ENCODE measurements around the gene C9orf43. TPM values are rescaled to one million over a fixed set of nuclear protein-coding genes. Genes with fewer than 3 reads are reported as not detected.

C9orf43 gene
- total RNA-seq, 5 donors from 2014 or later (not counting 1 experiment from before 2014, with no cell fraction given), result 0.28 to 1.1 (median 0.82) TPM

- Mint-ChIP-seq H3K4me1 (no peaks in the 10 kb centered on the region), H3K36me3 (peaks cover 56% of the 10 kb centered on the region), H3K27ac (no peak overlapping the region), H3K4me3 (no peak overlapping the region), H3K9me3 (no peaks in the 10 kb centered on the region), H3K27me3 (no peaks in the 10 kb centered on the region)
- no peak for ATAC-seq (replicated peaks in 1 of 4)
- Histone ChIP-seq H3K4me1 (ENCODE audit: control insufficient read depth in 1 of 2, extremely low read depth in 1 of 2, insufficient read depth in 2 of 2, low read length in 2 of 2) (no peaks in the 10 kb centered on the region), H3K27me3 (replicated peaks in 1 of 2; ENCODE audit: control insufficient read depth in 2 of 2, extremely low read depth in 1 of 2, insufficient read depth in 2 of 2, low read length in 1 of 2) (no peaks in the 10 kb centered on the region), H3K4me3 (ENCODE audit: control insufficient read depth in 1 of 2, extremely low read depth in 1 of 2, low read length in 1 of 2) (no peak overlapping the region), H3K9me3 (no peaks in the 10 kb centered on the region), H3K27ac (ENCODE audit: low read length) (no peak overlapping the region), H3K36me3 (ENCODE audit: control insufficient read depth in 2 of 2, extremely low read depth in 1 of 2, insufficient read depth in 1 of 2, low read length in 1 of 2) (peaks cover 25 to 55% of the 10 kb centered on the region in 2 donors)
- 98% methylated on average over 6 of the region's 11 CpGs for WGBS (ENCODE audit: insufficient coverage)
- CTCF ChIA-PET, result no interaction called here
- DNase-seq, result no peak
- POLR2A ChIA-PET, result no interaction called here
These were observed 21.1 kb upstream of the C9orf43 start for GRCh38 chr9:113389451-113389850.

GRCh38 chr9:113390192-113390960 lies 20.2 kb upstream of the C9orf43 start:
- Mint-ChIP-seq H3K9me3 (no peaks in the 10 kb centered on the region), H3K27me3 (no peaks in the 10 kb centered on the region), H3K36me3 (peaks cover 61% of the 10 kb centered on the region), H3K27ac (no peak overlapping the region), H3K4me3 (no peak overlapping the region), H3K4me1 (peaks cover under 1 to 3% (median under 1%) of the 10 kb centered on the region in 3 donors)
- Histone ChIP-seq H3K9me3 (no peaks in the 10 kb centered on the region), H3K27ac (ENCODE audit: low read length) (no peak overlapping the region), H3K36me3 (ENCODE audit: control insufficient read depth in 2 of 2, extremely low read depth in 1 of 2, insufficient read depth in 1 of 2, low read length in 1 of 2) (peaks cover 25 to 55% of the 10 kb centered on the region in 2 donors), H3K27me3 (replicated peaks in 1 of 2; ENCODE audit: control insufficient read depth in 2 of 2, extremely low read depth in 1 of 2, insufficient read depth in 2 of 2, low read length in 1 of 2) (no peaks in the 10 kb centered on the region), H3K4me1 (ENCODE audit: control insufficient read depth in 1 of 2, extremely low read depth in 1 of 2, insufficient read depth in 2 of 2, low read length in 2 of 2) (no peaks in the 10 kb centered on the region), H3K4me3 (ENCODE audit: control insufficient read depth in 1 of 2, extremely low read depth in 1 of 2, low read length in 1 of 2) (no peak overlapping the region)
- DNase-seq (no peak), ATAC-seq (replicated peaks in 1 of 4) (no peak)
- CTCF ChIA-PET, result interaction anchor here in 1 of 2 donors (0.5 kb wide), 1 partner anchor 239 kb away, joined by 3 read pairs; no protein-coding TSS in a partner anchor
- POLR2A ChIA-PET, result interaction anchor here in 1 of 2 donors (0.6 kb wide), 1 partner anchor 134 kb away, joined by 4 read pairs; no protein-coding TSS in a partner anchor
- 94% methylated on average over 11 of the region's 17 CpGs for whole genome bisulfite sequencing (ENCODE audit: insufficient coverage)

- H3K4me1 ChIP-seq (ENCODE audit: control insufficient read depth in 1 of 2, extremely low read depth in 1 of 2, insufficient read depth in 2 of 2, low read length in 2 of 2), result no peaks in the 10 kb centered on the region
- Mint-ChIP-seq H3K36me3 (peaks cover 60% of the 10 kb centered on the region), H3K9me3 (no peaks in the 10 kb centered on the region), H3K4me3 (no peak overlapping the region), H3K4me1 (peaks cover 5 to 10% (median 7%) of the 10 kb centered on the region in 3 donors), H3K27me3 (no peaks in the 10 kb centered on the region), H3K27ac (no peak overlapping the region)
- H3K27ac ChIP-seq (ENCODE audit: low read length), result no peak overlapping the region
- no peaks in the 10 kb centered on the region for H3K27me3 ChIP-seq (replicated peaks in 1 of 2; ENCODE audit: control insufficient read depth in 2 of 2, extremely low read depth in 1 of 2, insufficient read depth in 2 of 2, low read length in 1 of 2)
- H3K4me3 ChIP-seq (ENCODE audit: control insufficient read depth in 1 of 2, extremely low read depth in 1 of 2, low read length in 1 of 2), result no peak overlapping the region
- ChIA-PET CTCF (interaction anchor here in 1 of 2 donors (0.6 kb wide), 1 partner anchor 119 kb away, joined by 3 read pairs; no protein-coding TSS in a partner anchor), POLR2A (interaction anchor here in 1 of 2 donors (0.6 kb wide), 1 partner anchor 141 kb away, joined by 5 read pairs; no protein-coding TSS in a partner anchor)
- WGBS (ENCODE audit: insufficient coverage), result 100% methylated on average over 2 of the region's 7 CpGs
- ATAC-seq (replicated peaks in 1 of 4) (no peak), DNase-seq (no peak)
- peaks cover 23 to 54% of the 10 kb centered on the region in 2 donors for H3K36me3 ChIP-seq (ENCODE audit: control insufficient read depth in 2 of 2, extremely low read depth in 1 of 2, insufficient read depth in 1 of 2, low read length in 1 of 2)
- H3K9me3 ChIP-seq, result no peaks in the 10 kb centered on the region
These were observed 18.6 kb upstream of the C9orf43 start for GRCh38 chr9:113391917-113392316.

- H3K9me3 ChIP-seq, result no peaks in the 10 kb centered on the region
- Mint-ChIP-seq H3K27me3 (no peaks in the 10 kb centered on the region), H3K27ac (no peak overlapping the region), H3K4me1 (peaks cover 5 to 12% (median 10%) of the 10 kb centered on the region in 3 donors), H3K9me3 (no peaks in the 10 kb centered on the region), H3K36me3 (peaks cover 46% of the 10 kb centered on the region), H3K4me3 (no peak overlapping the region)
- no peaks in the 10 kb centered on the region for H3K27me3 ChIP-seq (replicated peaks in 1 of 2; ENCODE audit: control insufficient read depth in 2 of 2, extremely low read depth in 1 of 2, insufficient read depth in 2 of 2, low read length in 1 of 2)
- CTCF ChIA-PET, result interaction anchor here in 1 of 2 donors (0.5 kb wide), 1 partner anchor 268 kb away, joined by 3 read pairs; no protein-coding TSS in a partner anchor
- H3K4me3 ChIP-seq (ENCODE audit: control insufficient read depth in 1 of 2, extremely low read depth in 1 of 2, low read length in 1 of 2), result no peak overlapping the region
- ATAC-seq (replicated peaks in 1 of 4) (no peak), DNase-seq (no peak)
- 100% methylated on average over 2 of the region's 7 CpGs for WGBS (ENCODE audit: insufficient coverage)
- no peak overlapping the region for H3K27ac ChIP-seq (ENCODE audit: low read length)
- H3K4me1 ChIP-seq (ENCODE audit: control insufficient read depth in 1 of 2, extremely low read depth in 1 of 2, insufficient read depth in 2 of 2, low read length in 2 of 2), result no peaks in the 10 kb centered on the region
- POLR2A ChIA-PET, result interaction anchor here in 1 of 2 donors (0.6 to 0.7 kb wide), 2 partner anchors 8 to 63 kb away, joined by 3 to 9 read pairs; partner anchors contain the start of gene ALAD
- peaks cover 10 to 41% of the 10 kb centered on the region in 2 donors for H3K36me3 ChIP-seq (ENCODE audit: control insufficient read depth in 2 of 2, extremely low read depth in 1 of 2, insufficient read depth in 1 of 2, low read length in 1 of 2)
These were observed 17.3 kb upstream of the C9orf43 start for GRCh38 chr9:113393281-113393680.

GRCh38 chr9:113395000-113395861 lies 15.3 kb upstream of the C9orf43 start:
- Mint-ChIP-seq H3K4me1 (peaks cover 19 to 25% (median 23%) of the 10 kb centered on the region in 3 donors), H3K36me3 (peaks cover 35% of the 10 kb centered on the region), H3K27me3 (no peaks in the 10 kb centered on the region), H3K27ac (no peak overlapping the region), H3K4me3 (no peak overlapping the region), H3K9me3 (no peaks in the 10 kb centered on the region)
- peaks cover 0 to 24% of the 10 kb centered on the region in 2 donors for H3K36me3 ChIP-seq (ENCODE audit: control insufficient read depth in 2 of 2, extremely low read depth in 1 of 2, insufficient read depth in 1 of 2, low read length in 1 of 2)
- no peak overlapping the region for H3K27ac ChIP-seq (ENCODE audit: low read length)
- no peak overlapping the region for H3K4me3 ChIP-seq (ENCODE audit: control insufficient read depth in 1 of 2, extremely low read depth in 1 of 2, low read length in 1 of 2)
- no peaks in the 10 kb centered on the region for H3K9me3 ChIP-seq
- DNase-seq, result no peak
- ChIA-PET CTCF (no interaction called here), POLR2A (interaction anchor here in 1 of 2 donors (0.6 kb wide), 1 partner anchor 203 kb away, joined by 3 read pairs; no protein-coding TSS in a partner anchor)
- no peaks in the 10 kb centered on the region for H3K27me3 ChIP-seq (replicated peaks in 1 of 2; ENCODE audit: control insufficient read depth in 2 of 2, extremely low read depth in 1 of 2, insufficient read depth in 2 of 2, low read length in 1 of 2)
- WGBS (ENCODE audit: insufficient coverage), result 92% methylated on average over 6 of the region's 9 CpGs
- ATAC-seq (replicated peaks in 1 of 4), result no peak
- peaks cover 2 to 11% of the 10 kb centered on the region in 2 experiments for H3K4me1 ChIP-seq (ENCODE audit: control insufficient read depth in 1 of 2, extremely low read depth in 1 of 2, insufficient read depth in 2 of 2, low read length in 2 of 2)

- WGBS (ENCODE audit: insufficient coverage), result no CpG with 5 or more reads among the region's 3 CpGs
- no peak for ATAC-seq (replicated peaks in 1 of 4)
- POLR2A ChIA-PET, result interaction anchor here (0.6 kb wide), 2 partner anchors 18 to 21 kb away, joined by 3 to 5 read pairs; no protein-coding TSS in a partner anchor
These were observed 13.3 kb upstream of the C9orf43 start for GRCh38 chr9:113397203-113397631.

More at GRCh38 chr9:113397203-113397631, 13.3 kb upstream of the C9orf43 start:
- Histone ChIP-seq H3K9me3 (no peaks in the 10 kb centered on the region), H3K36me3 (ENCODE audit: control insufficient read depth in 2 of 2, extremely low read depth in 1 of 2, insufficient read depth in 1 of 2, low read length in 1 of 2) (peaks cover 0 to 5% of the 10 kb centered on the region in 2 donors), H3K4me3 (ENCODE audit: control insufficient read depth in 1 of 2, extremely low read depth in 1 of 2, low read length in 1 of 2) (no peak overlapping the region), H3K27me3 (replicated peaks in 1 of 2; ENCODE audit: control insufficient read depth in 2 of 2, extremely low read depth in 1 of 2, insufficient read depth in 2 of 2, low read length in 1 of 2) (no peaks in the 10 kb centered on the region), H3K4me1 (ENCODE audit: control insufficient read depth in 1 of 2, extremely low read depth in 1 of 2, insufficient read depth in 2 of 2, low read length in 2 of 2) (peaks cover 7 to 25% of the 10 kb centered on the region in 2 experiments), H3K27ac (ENCODE audit: low read length) (no peak overlapping the region)
- H3K9me3 Mint-ChIP-seq, result no peaks in the 10 kb centered on the region
- peaks cover 28 to 38% (median 33%) of the 10 kb centered on the region in 3 donors for H3K4me1 Mint-ChIP-seq
- CTCF ChIA-PET, result interaction anchor here in 1 of 2 donors (0.7 kb wide), 1 partner anchor 193 kb away, joined by 3 read pairs; no protein-coding TSS in a partner anchor
- no peak for DNase-seq
- no peak overlapping the region for H3K4me3 Mint-ChIP-seq
- no peak overlapping the region for H3K27ac Mint-ChIP-seq
- H3K27me3 Mint-ChIP-seq, result no peaks in the 10 kb centered on the region
- H3K36me3 Mint-ChIP-seq, result peaks cover 21% of the 10 kb centered on the region

All from T-cell (primary cell).